Occipital lobe (tissue), 2 donors: ENCODE measurements around the gene C1GALT1. TPM values are rescaled to one million over a fixed set of nuclear protein-coding genes. Genes with fewer than 3 reads are reported as not detected.
"Not testable (repeated sequence)": the region's sequence is repeated elsewhere in the genome, so short reads cannot be mapped to it uniquely, and the experiment has no call there.

Experiments used
- DNase-seq: peaks from one replicate; lab custom pipeline; 2025; lab: John Stamatoyannopoulos, UW
- total RNA-seq: library from RNA; depleted of rRNA; stranded (reverse); fragments of >200 nt; gene quantifications from one replicate; pipeline ENCODE4 v1.2.3, GENCODE V29; 2014

C1GALT1 gene
- total RNA-seq, result 37.7 TPM

- DNase-seq, result peak; percentile 97
These were observed at the start of gene C1GALT1 for GRCh38 chr7:7182156-7183060. C1GALT1 (plus strand) TSS chr7:7182544; CDS start chr7:7234320, 51,776 bp downstream.

GRCh38 chr7:7134046-7134445 is 48.3 kb upstream of the C1GALT1 start:
- DNase-seq, result no peak

GRCh38 chr7:7135074-7135473 is 47.3 kb upstream of the C1GALT1 start:
- no peak for DNase-seq

- not testable (repeated sequence) for DNase-seq
These were observed 46.4 kb upstream of the C1GALT1 start for GRCh38 chr7:7135924-7136323.

GRCh38 chr7:7136466-7137381 is 45.6 kb upstream of the C1GALT1 start:
- no peak for DNase-seq

GRCh38 chr7:7138897-7139296 is 43.4 kb upstream of the C1GALT1 start:
- DNase-seq, result no peak

GRCh38 chr7:7143404-7143803 is 38.9 kb upstream of the C1GALT1 start:
- DNase-seq, result not testable (repeated sequence)

- DNase-seq, result not testable (repeated sequence)
These were observed 37.2 kb upstream of the C1GALT1 start for GRCh38 chr7:7145151-7145550.

- no peak for DNase-seq
These were observed 35.5 kb upstream of the C1GALT1 start for GRCh38 chr7:7146837-7147236.

- DNase-seq, result no peak
These were observed 33.4 kb upstream of the C1GALT1 start for GRCh38 chr7:7148798-7149481.

GRCh38 chr7:7151285-7151684 is 31.1 kb upstream of the C1GALT1 start:
- no peak for DNase-seq

- no peak for DNase-seq
These were observed 30.5 kb upstream of the C1GALT1 start for GRCh38 chr7:7151865-7152264.

- DNase-seq, result no peak
These were observed 30.0 kb upstream of the C1GALT1 start for GRCh38 chr7:7152315-7152714.

GRCh38 chr7:7154355-7154754 is 28.0 kb upstream of the C1GALT1 start:
- not testable (repeated sequence) for DNase-seq

- DNase-seq, result no peak
These were observed 25.7 kb upstream of the C1GALT1 start for GRCh38 chr7:7156663-7157062.

GRCh38 chr7:7157177-7157886 is 25.0 kb upstream of the C1GALT1 start:
- no peak for DNase-seq

- DNase-seq, result no peak
These were observed 24.5 kb upstream of the C1GALT1 start for GRCh38 chr7:7157887-7158271.

GRCh38 chr7:7159063-7159658 is 23.2 kb upstream of the C1GALT1 start:
- DNase-seq, result no peak

- DNase-seq, result no peak
These were observed 17.8 kb upstream of the C1GALT1 start for GRCh38 chr7:7164591-7164990.

- DNase-seq, result no peak
These were observed 17.0 kb upstream of the C1GALT1 start for GRCh38 chr7:7165372-7165771.

- DNase-seq, result no peak
These were observed 16.0 kb upstream of the C1GALT1 start for GRCh38 chr7:7166318-7166717.
